ENCODE measurements around the gene DTNB. TPM values are rescaled to one million over a fixed set of nuclear protein-coding genes. Genes with fewer than 3 reads are reported as not detected.

Gene DTNB
- polyA plus RNA-seq, 1 donor from 2014 or later: 22.5 TPM

- no peaks in the 10 kb centered on the region for H3K9me2 ChIP-seq (ENCODE audit: insufficient read depth, low read length)
- H4K20me1 ChIP-seq (ENCODE audit: insufficient read depth): no peaks in the 10 kb centered on the region
- no peak overlapping the region for H2AFZ ChIP-seq (ENCODE audit: low read depth, low read length)
- TF ChIP-seq MXI1 (conservative IDR thresholded peaks at IDR 0.05; ENCODE audit: poor library complexity, severe bottlenecking): no peak
- TF ChIP-seq SMC3 (conservative IDR thresholded peaks at IDR 0.05; ENCODE audit: poor library complexity): no peak
- no peak for TF ChIP-seq REST (IDR thresholded peaks at IDR 0.05; ENCODE audit: borderline replicate concordance)
- no peak overlapping the region for H3K4me3 ChIP-seq (ENCODE audit: low read length)
- H3K9me3 ChIP-seq (ENCODE audit: low read length): no peaks in the 10 kb centered on the region
- no peak overlapping the region for H3K27ac ChIP-seq (ENCODE audit: low read length)
- no peaks in the 10 kb centered on the region for H3K27me3 ChIP-seq (ENCODE audit: insufficient read depth, low read depth, low read length)
- H3K9ac ChIP-seq (ENCODE audit: low read length): no peak overlapping the region
- no peaks in the 10 kb centered on the region for H3K36me3 ChIP-seq (ENCODE audit: insufficient read depth, low read length)
- no peaks in the 10 kb centered on the region for H3K79me2 ChIP-seq (replicated peaks; ENCODE audit: insufficient read depth, low read length)
- H3K4me2 ChIP-seq (ENCODE audit: low read length): no peak overlapping the region
- H3F3A ChIP-seq (ENCODE audit: insufficient read depth, low read length, poor library complexity, severe bottlenecking): no peaks in the 10 kb centered on the region
Measured at GRCh38 chr2:25369876-25370275, 303.5 kb downstream of the DTNB start.

- Histone ChIP-seq H2AFZ (ENCODE audit: low read depth, low read length) (no peak overlapping the region), H3F3A (ENCODE audit: insufficient read depth, low read length, poor library complexity, severe bottlenecking) (no peaks in the 10 kb centered on the region), H3K9me3 (ENCODE audit: low read length) (no peaks in the 10 kb centered on the region), H3K79me2 (replicated peaks; ENCODE audit: insufficient read depth, low read length) (no peaks in the 10 kb centered on the region), H3K27me3 (ENCODE audit: insufficient read depth, low read depth, low read length) (no peaks in the 10 kb centered on the region), H3K4me2 (ENCODE audit: low read length) (no peak overlapping the region), H3K27ac (ENCODE audit: low read length) (no peak overlapping the region), H3K36me3 (ENCODE audit: insufficient read depth, low read length) (no peaks in the 10 kb centered on the region), H3K4me3 (ENCODE audit: low read length) (no peak overlapping the region), H4K20me1 (ENCODE audit: insufficient read depth) (no peaks in the 10 kb centered on the region), H3K9me2 (ENCODE audit: insufficient read depth, low read length) (no peaks in the 10 kb centered on the region), H3K9ac (ENCODE audit: low read length) (no peak overlapping the region)
- no peak for TF ChIP-seq EP300 (conservative IDR thresholded peaks at IDR 0.05; ENCODE audit: poor library complexity, severe bottlenecking)
- TF ChIP-seq RAD21 (conservative IDR thresholded peaks at IDR 0.05): no peak
- no peak for TF ChIP-seq MXI1 (conservative IDR thresholded peaks at IDR 0.05; ENCODE audit: poor library complexity, severe bottlenecking)
- TF ChIP-seq CTCF (IDR thresholded peaks at IDR 0.05; ENCODE audit: poor library complexity, severe bottlenecking): no peak
- TF ChIP-seq TAF1 (IDR thresholded peaks at IDR 0.05; ENCODE audit: low read depth): no peak
- no peak for TF ChIP-seq SMC3 (conservative IDR thresholded peaks at IDR 0.05; ENCODE audit: poor library complexity)
- no peak for TF ChIP-seq REST (IDR thresholded peaks at IDR 0.05; ENCODE audit: borderline replicate concordance)
- no peak for TF ChIP-seq EZH2 (IDR thresholded peaks at IDR 0.05; ENCODE audit: borderline replicate concordance, insufficient read depth, low read length, poor library complexity, severe bottlenecking)
- TF ChIP-seq POLR2AphosphoS5 (IDR thresholded peaks at IDR 0.05): no peak
Measured at GRCh38 chr2:25369439-25369838, 303.9 kb downstream of the DTNB start.
